IPS-NIHi11 (cell line): Measurements from ENCODE around the gene AIFM2.
"Not testable (repeated sequence)": the region's sequence is repeated elsewhere in the genome, so short reads cannot be mapped to it uniquely, and the experiment has no call there.

Experiments used
- DNase-seq: peaks from one replicate; pipeline ENCODE4 v3.0.0; 2012; ENCODE audit warnings: mixed read lengths, low spot score

The AIFM2 gene

GRCh38 chr10:70145666-70146488 lies 13.3 kb upstream of the AIFM2 start:
- peak; percentile 78 for DNase-seq

GRCh38 chr10:70145166-70145665 lies 12.6 kb upstream of the AIFM2 start:
- no peak for DNase-seq

DNA sequence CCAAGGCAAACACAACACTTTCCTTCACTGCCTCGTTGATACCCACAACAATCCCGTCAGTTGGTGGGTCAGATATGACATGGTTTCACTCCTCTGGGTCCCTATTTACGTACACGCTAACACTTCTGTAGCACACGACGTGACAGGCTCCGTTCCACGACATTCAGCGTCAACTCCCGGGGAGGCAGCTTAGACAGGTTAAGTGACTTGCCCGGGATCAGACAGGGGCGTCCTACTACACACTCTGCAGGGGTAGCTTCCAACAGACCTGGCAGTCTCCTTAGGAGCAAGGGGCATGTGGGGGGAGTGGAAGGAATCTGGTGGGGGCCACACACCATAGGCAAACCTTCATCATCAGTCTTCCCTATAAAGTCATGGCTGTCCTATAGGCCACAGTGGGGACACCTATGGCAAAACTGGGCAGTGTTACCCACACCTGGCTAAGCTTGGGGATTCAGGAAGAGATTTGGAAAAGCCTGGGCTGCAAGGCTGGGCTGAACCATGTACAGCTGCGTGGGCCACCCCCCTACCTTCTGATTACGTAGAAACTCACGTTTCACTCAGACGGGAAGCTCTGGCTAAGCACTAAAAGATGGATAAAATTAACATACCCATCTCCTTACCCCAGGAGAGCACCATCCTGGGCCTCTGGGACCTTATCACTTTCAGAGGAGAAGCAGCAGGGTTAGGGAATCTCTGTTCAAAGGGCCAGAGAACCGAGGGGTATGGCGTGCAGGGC lies 11.9 kb upstream of the AIFM2 start:
- DNase-seq, result no peak

DNA sequence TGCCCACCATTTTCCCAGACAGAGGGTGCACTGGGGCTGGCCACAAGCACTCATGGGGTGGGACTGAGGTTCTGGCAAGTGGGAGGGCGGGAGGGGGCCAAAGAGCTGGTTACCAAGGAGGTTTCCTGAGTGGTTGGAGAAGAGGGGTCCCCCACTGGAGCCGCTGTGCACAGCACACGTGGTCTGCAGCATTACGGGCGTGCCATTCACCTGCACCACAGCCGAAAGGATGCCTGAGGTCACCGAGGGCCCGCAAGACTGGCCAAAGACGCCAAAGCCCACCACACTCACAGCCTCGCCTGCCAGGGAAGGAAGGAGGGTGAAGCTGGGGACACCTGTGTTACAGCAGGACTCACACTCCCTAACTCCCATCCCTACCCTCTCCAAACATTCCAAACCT lies 9.9 kb upstream of the AIFM2 start:
- no peak for DNase-seq

DNA sequence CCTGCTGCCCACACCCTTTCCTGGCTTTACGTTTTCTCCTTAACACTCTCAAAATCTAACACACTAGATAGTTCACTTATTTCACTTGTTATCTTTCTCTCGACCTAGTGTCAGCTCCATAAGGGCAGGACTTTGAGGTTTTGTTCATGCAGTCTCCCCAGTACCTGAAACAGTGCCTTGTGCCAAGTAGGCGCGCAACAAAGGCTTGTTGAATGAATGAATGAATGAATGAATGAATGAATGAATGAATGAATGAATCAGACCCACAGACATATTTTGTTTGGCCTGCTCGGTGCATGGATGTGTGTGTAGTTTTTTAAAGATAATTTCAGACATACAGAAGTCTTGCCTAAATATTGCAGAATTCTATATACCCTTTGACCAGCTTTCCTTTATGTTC lies 7.7 kb upstream of the AIFM2 start:
- DNase-seq, result no peak

GRCh38 chr10:70139997-70140250 lies 7.3 kb upstream of the AIFM2 start:
- DNase-seq, result no peak

GRCh38 chr10:70139151-70139996 lies 6.7 kb upstream of the AIFM2 start:
- DNase-seq, result no peak

GRCh38 chr10:70137927-70138883 lies 5.6 kb upstream of the AIFM2 start:
- no peak for DNase-seq

- no peak for DNase-seq
Observed at GRCh38 chr10:70137135-70137534, 4.5 kb upstream of the AIFM2 start.

GRCh38 chr10:70135684-70136083 lies 3.1 kb upstream of the AIFM2 start:
- no peak for DNase-seq

GRCh38 chr10:70135046-70135445 lies 2.4 kb upstream of the AIFM2 start:
- no peak for DNase-seq

GRCh38 chr10:70131560-70131937 lies 1.1 kb downstream of the AIFM2 start:
- DNase-seq, result no peak

DNA sequence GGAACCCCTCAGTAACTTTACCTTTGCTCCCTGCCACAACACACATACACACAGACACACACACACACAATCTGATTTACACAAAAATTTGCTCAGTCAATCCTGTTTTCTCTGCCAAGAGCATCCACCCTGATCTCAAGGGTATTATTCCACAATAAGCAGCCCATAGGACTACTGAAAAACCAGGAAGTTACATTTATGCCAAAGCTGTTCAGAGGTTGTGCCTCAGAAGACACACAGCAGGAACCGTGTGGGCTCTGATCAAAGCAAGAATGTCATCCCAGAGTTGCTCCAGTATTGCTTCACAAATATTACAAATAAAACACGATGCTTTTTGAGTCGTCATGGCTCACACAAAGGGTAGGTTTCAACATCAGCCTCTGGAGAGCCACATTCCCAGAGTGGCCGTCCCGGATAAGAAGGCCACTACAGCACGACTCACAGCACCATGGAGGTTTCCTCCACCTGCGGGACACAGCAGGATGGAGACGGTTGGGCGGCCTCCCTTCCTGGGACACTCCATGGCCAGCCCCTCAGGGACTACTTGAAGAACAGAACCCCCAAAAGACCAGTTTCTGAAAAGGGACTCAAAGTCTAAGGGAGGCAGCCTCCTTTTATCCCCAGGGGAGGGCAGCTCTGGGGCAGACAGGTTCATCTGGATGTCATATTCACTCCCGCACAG lies 1.6 kb downstream of the AIFM2 start:
- DNase-seq, result no peak

DNA sequence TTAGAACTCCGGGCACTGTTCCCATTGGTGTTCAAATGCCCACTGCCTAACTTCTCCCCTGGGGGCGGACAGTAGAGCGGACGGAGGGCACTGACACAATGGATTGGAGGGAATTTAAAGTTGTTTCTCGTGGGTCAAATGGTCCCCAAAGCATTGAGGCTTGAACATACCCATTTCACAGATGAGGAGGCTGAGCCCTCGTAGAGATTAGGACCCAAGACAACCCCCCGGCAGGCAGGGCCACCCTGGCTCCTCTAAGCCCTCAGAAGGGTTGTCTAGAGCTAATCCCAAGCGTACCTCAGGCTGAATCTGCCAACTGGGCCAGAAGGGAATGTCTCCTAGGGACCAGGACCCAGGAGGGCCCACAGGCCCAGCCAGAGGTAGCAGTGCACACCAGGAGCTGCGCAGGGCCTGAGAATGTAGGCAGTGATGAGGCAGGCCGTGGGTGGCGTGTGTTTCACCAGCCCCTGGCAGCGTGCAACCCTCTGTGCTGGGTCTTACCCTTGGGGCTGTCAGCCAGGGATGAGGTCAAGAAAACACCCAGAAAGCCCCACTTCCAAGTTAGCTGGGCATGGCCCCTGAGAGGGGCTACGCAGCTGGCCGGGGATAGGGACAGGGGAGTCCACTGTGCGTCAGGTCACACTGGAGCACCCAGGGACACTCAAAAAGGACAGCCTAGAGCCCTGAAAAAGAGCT lies 5.8 kb downstream of the AIFM2 start:
- no peak for DNase-seq

DNA sequence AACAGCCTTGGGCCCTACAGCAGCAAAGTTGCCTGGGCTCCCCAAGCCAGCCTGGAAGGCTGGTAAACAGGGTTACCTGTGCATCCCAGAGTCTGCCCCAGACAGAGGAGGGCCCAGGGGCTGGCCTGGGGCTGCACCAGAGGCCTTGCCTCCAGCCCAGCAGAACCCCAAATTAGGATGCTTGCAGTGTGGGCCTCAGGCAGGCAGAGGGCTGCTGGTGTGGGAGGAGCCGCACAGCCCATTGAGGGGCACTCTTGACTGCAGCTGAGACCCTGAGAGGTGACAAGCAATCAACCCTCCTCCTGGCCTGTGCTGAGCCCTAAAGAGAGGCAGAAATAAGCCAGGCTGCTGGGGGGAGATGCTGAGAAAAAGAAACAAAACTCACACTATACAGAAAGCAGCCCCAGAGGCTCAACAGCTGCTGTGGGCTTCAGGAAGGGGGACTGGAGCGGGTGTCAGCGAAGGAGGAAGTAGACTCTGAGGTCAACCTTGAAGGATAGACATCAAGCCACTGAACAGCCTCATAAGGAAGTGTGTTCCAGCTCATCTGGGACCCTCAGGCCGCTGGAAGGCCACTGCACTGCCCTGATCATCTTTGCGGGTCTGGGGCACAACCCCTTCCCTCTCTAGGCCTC lies 6.6 kb downstream of the AIFM2 start:
- no peak for DNase-seq

DNA sequence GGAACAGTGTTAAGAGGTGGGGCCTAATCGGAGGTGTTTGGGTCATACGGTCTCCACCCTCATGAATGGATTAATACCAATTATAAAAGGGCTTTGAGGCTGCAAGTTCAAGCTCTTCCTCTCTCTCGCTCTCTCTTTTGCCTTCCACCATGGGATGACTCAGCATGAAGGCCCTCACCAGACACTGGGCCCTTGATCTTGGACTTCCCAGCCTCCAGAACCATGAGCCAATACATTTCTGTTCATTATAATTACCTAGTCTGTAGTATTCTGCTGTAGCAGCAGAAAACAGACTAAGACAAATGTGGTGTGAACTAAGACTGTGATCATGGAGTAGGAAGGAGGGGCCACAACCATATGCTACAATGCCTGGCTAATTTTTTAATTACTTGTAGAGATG lies 7.7 kb downstream of the AIFM2 start:
- DNase-seq, result no peak

GRCh38 chr10:70124415-70124814 lies 8.2 kb downstream of the AIFM2 start:
- no peak for DNase-seq

- DNase-seq, result no peak
Observed at GRCh38 chr10:70123817-70124216, 8.8 kb downstream of the AIFM2 start.

DNA sequence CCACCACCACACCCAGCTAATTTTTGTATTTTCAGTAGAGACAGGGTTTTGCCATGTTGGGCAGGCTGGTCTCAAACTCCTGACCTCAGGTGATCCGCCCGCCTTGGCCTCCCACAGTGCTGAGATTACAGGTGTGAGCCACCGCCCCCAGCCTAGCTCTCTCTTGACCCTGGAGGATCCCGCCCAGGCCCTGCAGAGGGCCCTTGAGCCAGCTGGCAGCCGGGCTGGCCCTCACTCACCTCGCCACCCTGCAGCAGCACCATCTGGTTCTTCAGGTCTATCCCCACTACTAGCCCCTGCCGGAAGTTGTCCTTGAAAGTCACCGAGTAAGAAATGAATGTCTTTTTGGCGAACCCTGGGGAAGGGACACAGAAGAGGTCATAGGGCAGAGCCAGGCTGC lies 9.5 kb downstream of the AIFM2 start:
- DNase-seq, result not testable (repeated sequence)

- no peak for DNase-seq
Observed at GRCh38 chr10:70122742-70123141, 9.9 kb downstream of the AIFM2 start.
